HepG2 (cell line): ENCODE results near the gene SHPK. TPM values are rescaled to one million over a fixed set of nuclear protein-coding genes. Genes with fewer than 3 reads are reported as not detected.

ENCODE experiments used
- FOSL1 ChIP-seq: sonication (generic); formaldehyde crosslinking; IDR thresholded peaks from 2 replicates; pipeline ENCODE4 v1.9.0; 2021; ENCODE audit warnings: missing genetic modification reagents, borderline replicate concordance
- NCOA1 ChIP-seq: sonication (generic); formaldehyde crosslinking; IDR thresholded peaks from 2 replicates; pipeline ENCODE4 v1.9.0; 2021; ENCODE audit warnings: missing genetic modification reagents
- PLRG1 ChIP-seq: fragments of 450-650 bp; conservative IDR thresholded peaks from 2 replicates; pipeline ENCODE4 v1.6.1; 2016
- SSRP1 ChIP-seq: IDR thresholded peaks from 2 replicates; pipeline ENCODE4 v1.6.1; 2016; ENCODE audit warnings: control low read depth
- ZNF143 ChIP-seq: sonication (generic); formaldehyde crosslinking; IDR thresholded peaks from 2 replicates; pipeline ENCODE4 v1.4.0; 2020; ENCODE audit warnings: missing genetic modification reagents
- ZNF282 ChIP-seq: fragments of 450-650 bp; IDR thresholded peaks from 2 replicates; pipeline ENCODE4 v1.6.1; 2018; ENCODE audit not compliant: partially characterized antibody
- ZNF337 ChIP-seq: sonication (generic); formaldehyde crosslinking; IDR thresholded peaks from 2 replicates; pipeline ENCODE4 v1.5.1; 2020; ENCODE audit warnings: missing genetic modification reagents, low read depth, mild to moderate bottlenecking, borderline replicate concordance
- ZNF484 ChIP-seq: sonication (generic); formaldehyde crosslinking; IDR thresholded peaks from 2 replicates; pipeline ENCODE4 v1.5.1; 2020; ENCODE audit warnings: mild to moderate bottlenecking, low read depth, missing genetic modification reagents, borderline replicate concordance
- polyA plus RNA-seq, 8 experiments: library from polyadenylated mRNA; depleted of rRNA in 3 of 8; stranded (reverse) in 7 of 8; unstranded in 1 of 8; fragments of >200 nt; fragmentation: Illumina TruSeq in 4 of 8; extraction: Trizol in 4 of 8; gene quantifications; 2 replicates each; pipeline versions ENCODE4 v1.2.1 to v1.2.3, GENCODE V29; 2011 to 2016; ENCODE audit warnings: low read depth in 4 of 8, missing spikeins in 1 of 8, mixed read lengths in 1 of 8; ENCODE audit not compliant: insufficient read depth in 1 of 8
- total RNA-seq, 5 experiments: library from RNA; depleted of rRNA; stranded (reverse); fragments of >200 nt; fragmentation: Illumina TruSeq; extraction: Trizol; gene quantifications; 2 replicates each; pipeline ENCODE4 v1.2.3, GENCODE V29; 2016; ENCODE audit warnings: low read depth in 1 of 5
- TF ChIP-seq, protein P1 (sequence below): sonication (generic); formaldehyde crosslinking; IDR thresholded peaks from one replicate; pipeline ENCODE4 v1.5.1; 2020; ENCODE audit warnings: mild to moderate bottlenecking, missing genetic modification reagents; ENCODE audit errors: not compliant biosample characterization
- TF ChIP-seq, protein P2 (sequence below): sonication (generic); formaldehyde crosslinking; IDR thresholded peaks from 2 replicates; pipeline ENCODE4 v1.4.0; 2020; ENCODE audit warnings: missing genetic modification reagents, low read depth, mild to moderate bottlenecking, borderline replicate concordance
- TF ChIP-seq, protein P3 (sequence below): sonication (generic); formaldehyde crosslinking; IDR thresholded peaks from 2 replicates; pipeline ENCODE4 v1.9.0; 2021; ENCODE audit warnings: mild to moderate bottlenecking, missing genetic modification reagents

Gene SHPK
- total and polyA plus RNA-seq, 2 of the 13 experiments (the other 11 are each of a cell fraction or from before 2014, with no cell fraction given): 16.2 to 30.9 TPM

DNA sequence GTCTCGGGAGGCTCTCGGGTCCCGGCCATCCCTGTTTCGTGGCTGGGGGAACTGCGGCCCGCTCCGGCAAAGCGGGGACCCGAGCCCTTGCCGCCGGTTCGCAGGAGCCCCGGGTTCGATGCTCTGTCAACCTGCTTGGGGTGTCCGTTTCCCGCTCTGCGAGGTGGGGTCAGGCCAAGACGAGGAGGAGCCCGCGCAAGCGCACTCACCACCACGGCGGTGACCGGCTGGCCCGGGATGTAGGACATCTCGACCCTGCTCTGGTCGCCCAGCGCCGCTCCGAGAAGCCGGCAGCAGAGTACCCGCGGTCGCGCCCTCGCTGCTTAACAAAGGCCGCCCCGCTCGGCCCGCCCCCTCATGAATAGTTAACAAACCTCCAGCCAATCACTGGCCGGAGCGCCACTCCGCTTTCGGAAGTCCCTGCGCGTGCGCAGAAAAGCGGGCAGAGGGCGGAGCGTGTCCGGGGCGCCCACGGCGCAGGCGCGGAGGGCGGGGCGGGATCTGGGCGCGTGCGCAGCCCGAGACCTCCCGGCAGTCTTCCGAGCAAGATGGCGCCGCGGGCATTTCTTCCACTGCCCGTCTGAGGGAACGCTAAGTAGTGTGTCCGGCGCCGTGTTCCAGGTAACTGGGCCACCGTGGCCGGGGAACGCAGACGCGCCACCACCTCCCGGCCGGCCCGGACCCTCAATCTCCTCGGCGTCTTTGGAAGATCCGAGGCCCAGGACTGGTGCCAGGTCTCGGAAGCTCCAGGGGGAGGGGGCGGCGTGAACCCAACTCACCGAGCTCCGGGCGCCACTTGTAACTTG lies 32.4 kb upstream of the SHPK start, which contains the start of the genes EMC6 and TAX1BP3 (continued):
- TF ChIP-seq, protein P1, sequence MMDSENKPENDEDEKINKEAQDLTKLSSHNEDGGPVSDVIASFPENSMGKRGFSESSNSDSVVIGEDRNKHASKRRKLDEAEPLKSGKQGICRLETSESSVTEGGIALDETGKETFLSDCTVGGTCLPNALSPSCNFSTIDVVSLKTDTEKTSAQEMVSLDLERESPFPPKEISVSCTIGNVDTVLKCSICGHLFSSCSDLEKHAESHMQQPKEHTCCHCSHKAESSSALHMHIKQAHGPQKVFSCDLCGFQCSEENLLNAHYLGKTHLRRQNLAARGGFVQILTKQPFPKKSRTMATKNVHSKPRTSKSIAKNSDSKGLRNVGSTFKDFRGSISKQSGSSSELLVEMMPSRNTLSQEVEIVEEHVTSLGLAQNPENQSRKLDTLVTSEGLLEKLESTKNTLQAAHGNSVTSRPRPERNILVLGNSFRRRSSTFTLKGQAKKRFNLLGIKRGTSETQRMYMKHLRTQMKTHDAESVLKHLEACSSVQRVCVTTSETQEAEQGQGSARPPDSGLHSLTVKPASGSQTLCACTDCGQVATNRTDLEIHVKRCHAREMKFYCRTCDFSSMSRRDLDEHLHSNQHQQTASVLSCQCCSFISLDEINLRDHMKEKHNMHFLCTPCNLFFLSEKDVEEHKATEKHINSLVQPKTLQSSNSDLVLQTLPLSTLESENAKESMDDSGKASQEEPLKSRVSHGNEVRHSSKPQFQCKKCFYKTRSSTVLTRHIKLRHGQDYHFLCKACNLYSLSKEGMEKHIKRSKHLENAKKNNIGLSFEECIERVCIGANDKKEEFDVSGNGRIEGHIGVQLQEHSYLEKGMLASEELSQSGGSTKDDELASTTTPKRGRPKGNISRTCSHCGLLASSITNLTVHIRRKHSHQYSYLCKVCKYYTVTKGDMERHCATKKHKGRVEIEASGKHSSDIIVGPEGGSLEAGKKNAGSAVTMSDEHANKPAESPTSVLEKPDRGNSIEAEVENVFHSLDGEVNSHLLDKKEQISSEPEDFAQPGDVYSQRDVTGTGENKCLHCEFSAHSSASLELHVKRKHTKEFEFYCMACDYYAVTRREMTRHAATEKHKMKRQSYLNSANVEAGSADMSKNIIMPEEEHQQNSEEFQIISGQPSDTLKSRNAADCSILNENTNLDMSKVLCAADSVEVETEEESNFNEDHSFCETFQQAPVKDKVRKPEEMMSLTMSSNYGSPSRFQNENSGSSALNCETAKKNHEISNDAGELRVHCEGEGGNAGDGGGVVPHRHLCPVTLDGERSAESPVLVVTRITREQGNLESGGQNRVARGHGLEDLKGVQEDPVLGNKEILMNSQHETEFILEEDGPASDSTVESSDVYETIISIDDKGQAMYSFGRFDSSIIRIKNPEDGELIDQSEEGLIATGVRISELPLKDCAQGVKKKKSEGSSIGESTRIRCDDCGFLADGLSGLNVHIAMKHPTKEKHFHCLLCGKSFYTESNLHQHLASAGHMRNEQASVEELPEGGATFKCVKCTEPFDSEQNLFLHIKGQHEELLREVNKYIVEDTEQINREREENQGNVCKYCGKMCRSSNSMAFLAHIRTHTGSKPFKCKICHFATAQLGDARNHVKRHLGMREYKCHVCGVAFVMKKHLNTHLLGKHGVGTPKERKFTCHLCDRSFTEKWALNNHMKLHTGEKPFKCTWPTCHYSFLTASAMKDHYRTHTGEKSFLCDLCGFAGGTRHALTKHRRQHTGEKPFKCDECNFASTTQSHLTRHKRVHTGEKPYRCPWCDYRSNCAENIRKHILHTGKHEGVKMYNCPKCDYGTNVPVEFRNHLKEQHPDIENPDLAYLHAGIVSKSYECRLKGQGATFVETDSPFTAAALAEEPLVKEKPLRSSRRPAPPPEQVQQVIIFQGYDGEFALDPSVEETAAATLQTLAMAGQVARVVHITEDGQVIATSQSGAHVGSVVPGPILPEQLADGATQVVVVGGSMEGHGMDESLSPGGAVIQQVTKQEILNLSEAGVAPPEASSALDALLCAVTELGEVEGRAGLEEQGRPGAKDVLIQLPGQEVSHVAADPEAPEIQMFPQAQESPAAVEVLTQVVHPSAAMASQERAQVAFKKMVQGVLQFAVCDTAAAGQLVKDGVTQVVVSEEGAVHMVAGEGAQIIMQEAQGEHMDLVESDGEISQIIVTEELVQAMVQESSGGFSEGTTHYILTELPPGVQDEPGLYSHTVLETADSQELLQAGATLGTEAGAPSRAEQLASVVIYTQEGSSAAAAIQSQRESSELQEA (CRISPR knock-in tag): peak; percentile 86
- TF ChIP-seq, protein P2, sequence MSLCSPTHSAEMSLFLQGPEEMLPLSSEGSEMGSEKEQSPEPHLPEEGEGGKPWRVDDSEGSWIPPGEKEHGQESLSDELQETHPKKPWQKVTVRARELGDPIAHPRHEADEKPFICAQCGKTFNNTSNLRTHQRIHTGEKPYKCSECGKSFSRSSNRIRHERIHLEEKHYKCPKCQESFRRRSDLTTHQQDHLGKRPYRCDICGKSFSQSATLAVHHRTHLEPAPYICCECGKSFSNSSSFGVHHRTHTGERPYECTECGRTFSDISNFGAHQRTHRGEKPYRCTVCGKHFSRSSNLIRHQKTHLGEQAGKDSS (CRISPR knock-in tag): no peak
- TF ChIP-seq ZNF337 (0 out of 2 replicates have a peak, but pooled peaks have one; percentile 63), ZNF143 (CRISPR knock-in tag) (peak; percentile 84), SSRP1 (CRISPR knock-in tag) (no peak), PLRG1 (no peak), ZNF484 (CRISPR knock-in tag) (no peak), NCOA1 (CRISPR knock-in tag) (peak; percentile 92; the same call in 1 of the 2 replicates), FOSL1 (CRISPR knock-in tag) (no peak), ZNF282 (no peak)
- TF ChIP-seq, protein P3, sequence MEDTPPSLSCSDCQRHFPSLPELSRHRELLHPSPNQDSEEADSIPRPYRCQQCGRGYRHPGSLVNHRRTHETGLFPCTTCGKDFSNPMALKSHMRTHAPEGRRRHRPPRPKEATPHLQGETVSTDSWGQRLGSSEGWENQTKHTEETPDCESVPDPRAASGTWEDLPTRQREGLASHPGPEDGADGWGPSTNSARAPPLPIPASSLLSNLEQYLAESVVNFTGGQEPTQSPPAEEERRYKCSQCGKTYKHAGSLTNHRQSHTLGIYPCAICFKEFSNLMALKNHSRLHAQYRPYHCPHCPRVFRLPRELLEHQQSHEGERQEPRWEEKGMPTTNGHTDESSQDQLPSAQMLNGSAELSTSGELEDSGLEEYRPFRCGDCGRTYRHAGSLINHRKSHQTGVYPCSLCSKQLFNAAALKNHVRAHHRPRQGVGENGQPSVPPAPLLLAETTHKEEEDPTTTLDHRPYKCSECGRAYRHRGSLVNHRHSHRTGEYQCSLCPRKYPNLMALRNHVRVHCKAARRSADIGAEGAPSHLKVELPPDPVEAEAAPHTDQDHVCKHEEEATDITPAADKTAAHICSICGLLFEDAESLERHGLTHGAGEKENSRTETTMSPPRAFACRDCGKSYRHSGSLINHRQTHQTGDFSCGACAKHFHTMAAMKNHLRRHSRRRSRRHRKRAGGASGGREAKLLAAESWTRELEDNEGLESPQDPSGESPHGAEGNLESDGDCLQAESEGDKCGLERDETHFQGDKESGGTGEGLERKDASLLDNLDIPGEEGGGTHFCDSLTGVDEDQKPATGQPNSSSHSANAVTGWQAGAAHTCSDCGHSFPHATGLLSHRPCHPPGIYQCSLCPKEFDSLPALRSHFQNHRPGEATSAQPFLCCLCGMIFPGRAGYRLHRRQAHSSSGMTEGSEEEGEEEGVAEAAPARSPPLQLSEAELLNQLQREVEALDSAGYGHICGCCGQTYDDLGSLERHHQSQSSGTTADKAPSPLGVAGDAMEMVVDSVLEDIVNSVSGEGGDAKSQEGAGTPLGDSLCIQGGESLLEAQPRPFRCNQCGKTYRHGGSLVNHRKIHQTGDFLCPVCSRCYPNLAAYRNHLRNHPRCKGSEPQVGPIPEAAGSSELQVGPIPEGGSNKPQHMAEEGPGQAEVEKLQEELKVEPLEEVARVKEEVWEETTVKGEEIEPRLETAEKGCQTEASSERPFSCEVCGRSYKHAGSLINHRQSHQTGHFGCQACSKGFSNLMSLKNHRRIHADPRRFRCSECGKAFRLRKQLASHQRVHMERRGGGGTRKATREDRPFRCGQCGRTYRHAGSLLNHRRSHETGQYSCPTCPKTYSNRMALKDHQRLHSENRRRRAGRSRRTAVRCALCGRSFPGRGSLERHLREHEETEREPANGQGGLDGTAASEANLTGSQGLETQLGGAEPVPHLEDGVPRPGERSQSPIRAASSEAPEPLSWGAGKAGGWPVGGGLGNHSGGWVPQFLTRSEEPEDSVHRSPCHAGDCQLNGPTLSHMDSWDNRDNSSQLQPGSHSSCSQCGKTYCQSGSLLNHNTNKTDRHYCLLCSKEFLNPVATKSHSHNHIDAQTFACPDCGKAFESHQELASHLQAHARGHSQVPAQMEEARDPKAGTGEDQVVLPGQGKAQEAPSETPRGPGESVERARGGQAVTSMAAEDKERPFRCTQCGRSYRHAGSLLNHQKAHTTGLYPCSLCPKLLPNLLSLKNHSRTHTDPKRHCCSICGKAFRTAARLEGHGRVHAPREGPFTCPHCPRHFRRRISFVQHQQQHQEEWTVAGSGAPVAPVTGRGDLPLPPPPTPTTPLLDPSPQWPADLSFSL: no peak
